ENCODE results near the gene TXLNB. TPM values are rescaled to one million over a fixed set of nuclear protein-coding genes. Genes with fewer than 3 reads are reported as not detected.

TXLNB gene
- total and polyA plus RNA-seq, 2 of the 4 experiments (the other 2 are of a cell fraction): under 0.01 to 0.05 TPM

GRCh38 chr6:139254196-139254595 is 37.6 kb downstream of the TXLNB start:
- ATAC-seq (ENCODE audit: low read depth): peak; percentile 57
- Histone ChIP-seq H3K27ac (ENCODE audit: insufficient read depth, low read length) (no peak overlapping the region), H2BK5ac (ENCODE audit: low read depth, low read length, poor library complexity, severe bottlenecking) (no peak overlapping the region), H2BK20ac (ENCODE audit: low read depth, low read length) (no peak overlapping the region), H2AK9ac (replicated peaks; ENCODE audit: low read depth, low read length, poor library complexity) (no peak overlapping the region), H2AK5ac (ENCODE audit: low read depth, low read length) (no peak overlapping the region), H3K9ac (ENCODE audit: low read depth, low read length) (no peak overlapping the region), H2AFZ (replicated peaks; ENCODE audit: low read length, poor library complexity) (no peak overlapping the region), H4K91ac (ENCODE audit: insufficient read depth, low read depth, low read length) (no peak overlapping the region), H2BK15ac (ENCODE audit: low read depth, low read length) (no peak overlapping the region), H3K9me1 (ENCODE audit: insufficient read depth, low read length) (no peaks in the 10 kb centered on the region), H3K23ac (ENCODE audit: low read depth, low read length) (no peak overlapping the region), H4K5ac (ENCODE audit: low read depth, low read length) (no peak overlapping the region), H3K9me3 (ENCODE audit: control insufficient read depth, insufficient read depth, low read length) (no peaks in the 10 kb centered on the region), H3K18ac (ENCODE audit: low read depth, low read length) (no peak overlapping the region; the same call in 1 of the 2 replicates), H3K4me3 (ENCODE audit: insufficient read depth, low read depth, low read length) (no peak overlapping the region), H4K20me1 (ENCODE audit: insufficient read depth, low read length) (no peaks in the 10 kb centered on the region), H3K4ac (ENCODE audit: low read depth, low read length) (no peak overlapping the region), H3K4me1 (ENCODE audit: control insufficient read depth, insufficient read depth, low read length) (peaks cover 7% of the 10 kb centered on the region; the same call in 1 of the 2 replicates), H3K56ac (ENCODE audit: extremely low read depth, insufficient read depth, low read length) (no peak overlapping the region), H3K14ac (replicated peaks; ENCODE audit: low read depth, low read length) (no peak overlapping the region), H3K79me1 (ENCODE audit: low read depth in 1 of 2, low read length in 2 of 2) (no peaks in the 10 kb centered on the region), H3K27me3 (ENCODE audit: control insufficient read depth, insufficient read depth, low read length) (peaks cover 4% of the 10 kb centered on the region; the same call in 1 of the 2 replicates), H3K4me2 (ENCODE audit: low read depth, low read length) (no peak overlapping the region; the same call in 1 of the 2 replicates), H2BK120ac (ENCODE audit: low read depth, low read length) (no peak overlapping the region), H3K36me3 (ENCODE audit: control insufficient read depth, insufficient read depth, low read length) (no peaks in the 10 kb centered on the region), H4K8ac (ENCODE audit: low read depth in 2 of 2, low read length in 2 of 2) (no peak overlapping the region)
- intact Hi-C loops (cut with micrococcal nuclease) (no loop called here), dilution Hi-C loops (cut with HindIII; ENCODE audit: low sequenced_read_pairs, unreplicated experiment) (no loop called here), in situ Hi-C loops (cut with MboI; ENCODE audit: low sequenced_read_pairs) (no loop called here)
- TF ChIP-seq BHLHE40 (IDR thresholded peaks at IDR 0.05; ENCODE audit: low read depth, low read length): no peak
- TF ChIP-seq RCOR1 (IDR thresholded peaks at IDR 0.05; ENCODE audit: insufficient replicate concordance, low read length): no peak
- no peak for TF ChIP-seq USF2 (IDR thresholded peaks at IDR 0.05; ENCODE audit: low read depth, low read length)
- no peak for TF ChIP-seq NFE2L2 (IDR thresholded peaks at IDR 0.05; ENCODE audit: low read depth, low read length)
- TF ChIP-seq SMC3 (IDR thresholded peaks at IDR 0.05; ENCODE audit: low read depth, low read length): no peak
- TF ChIP-seq RFX5 (IDR thresholded peaks at IDR 0.05; ENCODE audit: low read depth, low read length): no peak
- TF ChIP-seq MAZ (IDR thresholded peaks at IDR 0.05; ENCODE audit: borderline replicate concordance, low read depth, low read length): no peak
- TF ChIP-seq POLR2A (IDR thresholded peaks at IDR 0.05; ENCODE audit: low read depth, low read length): no peak
- TF ChIP-seq MXI1 (IDR thresholded peaks at IDR 0.05; ENCODE audit: borderline replicate concordance, low read depth, low read length): no peak
- TF ChIP-seq CHD1 (IDR thresholded peaks at IDR 0.05; ENCODE audit: low read depth, low read length): no peak
- no peak for TF ChIP-seq RAD21 (IDR thresholded peaks at IDR 0.05; ENCODE audit: low read length)
- no peak for TF ChIP-seq ELK1 (IDR thresholded peaks at IDR 0.05; ENCODE audit: borderline replicate concordance, low read depth, low read length)
- no peak for TF ChIP-seq FOS (IDR thresholded peaks at IDR 0.05; ENCODE audit: low read depth, low read length)
- TF ChIP-seq CEBPB (IDR thresholded peaks at IDR 0.05; ENCODE audit: low read depth, low read length): no peak
- TF ChIP-seq CTCF (conservative IDR thresholded peaks at IDR 0.05; ENCODE audit: low read depth, low read length): no peak
- TF ChIP-seq MAFK (IDR thresholded peaks at IDR 0.05; ENCODE audit: low read depth, low read length): no peak
- DNase-seq: peak; percentile 37
- no CpG with 5 or more reads among the region's 2 CpGs for WGBS, 2 experiments (ENCODE audit: extremely low coverage in 2 of 2, insufficient read length in 1 of 2)
- ChIA-PET CTCF (no interaction called here), POLR2A (ENCODE audit: unreplicated experiment) (no interaction called here)
- no TSS peak for BruUV-seq (replicated peaks)
